Measurements from ENCODE around the gene GNG12.

The GNG12 gene

GRCh38 chr1:67773462-67773861, 59.8 kb downstream of the GNG12 start:
- TF ChIP-seq CTCF (IDR thresholded peaks at IDR 0.05; ENCODE audit: low read depth, low read length): no peak
- no peak overlapping the region for H3K4me3 ChIP-seq (ENCODE audit: low read depth, low read length)

GRCh38 chr1:67771749-67772148, 61.5 kb downstream of the GNG12 start:
- TF ChIP-seq CTCF (IDR thresholded peaks at IDR 0.05; ENCODE audit: low read depth, low read length): no peak
- H3K4me3 ChIP-seq (ENCODE audit: low read depth, low read length): no peak overlapping the region

- no peak for TF ChIP-seq CTCF (IDR thresholded peaks at IDR 0.05; ENCODE audit: low read depth, low read length)
- H3K4me3 ChIP-seq (ENCODE audit: low read depth, low read length): no peak overlapping the region
These were observed 62.1 kb downstream of the GNG12 start for GRCh38 chr1:67771152-67771551.

GRCh38 chr1:67769633-67770256, 63.5 kb downstream of the GNG12 start:
- no peak for TF ChIP-seq CTCF (IDR thresholded peaks at IDR 0.05; ENCODE audit: low read depth, low read length)
- H3K4me3 ChIP-seq (ENCODE audit: low read depth, low read length): no peak overlapping the region

- H3K4me3 ChIP-seq (ENCODE audit: low read depth, low read length): no peak overlapping the region
- TF ChIP-seq CTCF (IDR thresholded peaks at IDR 0.05; ENCODE audit: low read depth, low read length): no peak
These were observed 64.8 kb downstream of the GNG12 start for GRCh38 chr1:67768480-67768879.

- no peak for TF ChIP-seq CTCF (IDR thresholded peaks at IDR 0.05; ENCODE audit: low read depth, low read length)
- H3K4me3 ChIP-seq (ENCODE audit: low read depth, low read length): no peak overlapping the region
These were observed 66.0 kb downstream of the GNG12 start for GRCh38 chr1:67767103-67767782.

- peak overlapping the region; percentile 38 for H3K4me3 ChIP-seq (ENCODE audit: low read depth, low read length)
- TF ChIP-seq CTCF (IDR thresholded peaks at IDR 0.05; ENCODE audit: low read depth, low read length): peak; percentile 56
These were observed 66.9 kb downstream of the GNG12 start for GRCh38 chr1:67766141-67766978.
